CD4-positive, CD25-positive, alpha-beta regulatory T cell (primary cell): ENCODE results near the gene IFI27L2. TPM values are rescaled to one million over a fixed set of nuclear protein-coding genes. Genes with fewer than 3 reads are reported as not detected.

ENCODE experiments used
- ATAC-seq, 2 donors: fragments of 150-1000 bp; cut with Tn5 transposase; one replicate each; pipeline ENCODE4 v1.10.0; 2021; ENCODE audit warnings: low read depth in 2 of 2, moderate number of reproducible peaks in 2 of 2, moderate library complexity in 1 of 2
- DNase-seq, 3 donors: peaks; one replicate each; pipeline versions ENCODE4 v3.0.0 to v3.0.0-alpha.2; 2012 to 2022; ENCODE audit warnings: mixed read lengths in 1 of 3
- H3K27ac ChIP-seq: one replicate; pipeline ENCODE4 v1.7.0; 2013; ENCODE audit warnings: mild to moderate bottlenecking, low read length; ENCODE audit not compliant: insufficient read depth, poor library complexity, severe bottlenecking
- H3K27me3 ChIP-seq: one replicate; pipeline ENCODE4 v1.7.0; 2013; ENCODE audit warnings: low read length; ENCODE audit not compliant: control insufficient read depth, insufficient read depth
- H3K36me3 ChIP-seq: one replicate; pipeline ENCODE4 v1.7.0; 2013; ENCODE audit warnings: mild to moderate bottlenecking, low read length, moderate library complexity; ENCODE audit not compliant: control insufficient read depth, insufficient read depth
- H3K4me1 ChIP-seq: 2 replicates; pipeline ENCODE4 v1.7.0; 2013; ENCODE audit warnings: mild to moderate bottlenecking, low read length; ENCODE audit not compliant: insufficient read depth, control insufficient read depth, poor library complexity, severe bottlenecking
- H3K4me3 ChIP-seq: one replicate; pipeline ENCODE4 v1.7.0; 2013; ENCODE audit warnings: low read depth, mild to moderate bottlenecking, low read length, moderate library complexity
- H3K9me3 ChIP-seq, 2 experiments: 1 replicate in 1 of 2; 2 replicates in 1 of 2; pipeline ENCODE4 v1.7.0; 2013; ENCODE audit warnings: low read length in 2 of 2, mild to moderate bottlenecking in 1 of 2, moderate library complexity in 1 of 2; ENCODE audit not compliant: control insufficient read depth in 2 of 2
- H3K27ac Mint-ChIP-seq, 3 donors: one replicate each; pipeline ENCODE4 v1.8.0; 2020 to 2022; ENCODE audit warnings: mild to moderate bottlenecking in 3 of 3, mixed read lengths in 3 of 3, moderate library complexity in 2 of 3
- H3K27me3 Mint-ChIP-seq: one replicate; pipeline ENCODE4 v1.8.0; 2022; ENCODE audit warnings: mild to moderate bottlenecking, mixed read lengths
- H3K36me3 Mint-ChIP-seq: one replicate; pipeline ENCODE4 v1.8.0; 2020; ENCODE audit warnings: mixed read lengths
- H3K4me1 Mint-ChIP-seq, 4 donors: one replicate each; pipeline ENCODE4 v1.8.0; 2020 to 2022; ENCODE audit warnings: mixed read lengths in 4 of 4, mild to moderate bottlenecking in 1 of 4
- H3K4me3 Mint-ChIP-seq, 4 donors: one replicate each; pipeline ENCODE4 v1.8.0; 2020 to 2022; ENCODE audit warnings: mild to moderate bottlenecking in 4 of 4, mixed read lengths in 4 of 4, moderate library complexity in 3 of 4
- H3K9me3 Mint-ChIP-seq, 7 donors: one replicate each; pipeline ENCODE4 v1.8.0; 2020 to 2022; ENCODE audit warnings: mixed read lengths in 7 of 7, mild to moderate bottlenecking in 3 of 7, moderate library complexity in 2 of 7
- polyA plus RNA-seq, 4 donors: library from polyadenylated mRNA; unstranded; fragments of 300-500 nt; fragmentation: Illumina TruSeq; gene quantifications; one replicate each; pipeline ENCODE4 v1.2.3, GENCODE V29; 2021
- total RNA-seq: library from RNA; stranded (reverse); gene quantifications from one replicate; pipeline ENCODE4 v1.2.3, GENCODE V29; 2022

Gene IFI27L2
- total and polyA plus RNA-seq, 5 donors from 2014 or later: 27.5 to 90.9 (median 65.3) TPM

GRCh38 chr14:94138251-94138650 lies 8.8 kb upstream of the IFI27L2 start:
- Histone ChIP-seq H3K4me1 (no peaks in the 10 kb centered on the region), H3K27ac (no peak overlapping the region)
- peaks cover 33% of the 10 kb centered on the region for H3K27me3 Mint-ChIP-seq

GRCh38 chr14:94136575-94137331 lies 7.3 kb upstream of the IFI27L2 start:
- H3K4me1 ChIP-seq: no peaks in the 10 kb centered on the region
- no peak overlapping the region for H3K4me3 ChIP-seq
- H3K27ac ChIP-seq: no peak overlapping the region
- H3K27me3 ChIP-seq: peaks cover 3% of the 10 kb centered on the region
- peaks cover 0 to 11% of the 10 kb centered on the region in 2 experiments for H3K9me3 ChIP-seq
- H3K36me3 ChIP-seq: no peaks in the 10 kb centered on the region
- Mint-ChIP-seq H3K4me1 (peaks cover 3 to 16% (median 6%) of the 10 kb centered on the region in 4 donors), H3K4me3 (no peak overlapping the region), H3K9me3 (peaks cover 0 to 5% (median 3%) of the 10 kb centered on the region in 7 donors), H3K36me3 (peaks cover 6% of the 10 kb centered on the region), H3K27ac (no peak overlapping the region), H3K27me3 (peaks cover 32% of the 10 kb centered on the region)
- peak; percentile 83 to 86 for ATAC-seq
- DNase-seq: peak; percentile 68 to 81 (median 80)

More at GRCh38 chr14:94138251-94138650, 8.8 kb upstream of the IFI27L2 start:
- no peak for DNase-seq
- Histone ChIP-seq H3K9me3 (peaks cover 0 to 11% of the 10 kb centered on the region in 2 experiments), H3K4me3 (no peak overlapping the region), H3K27me3 (peaks cover 3% of the 10 kb centered on the region), H3K36me3 (no peaks in the 10 kb centered on the region)
- no peak overlapping the region for H3K27ac Mint-ChIP-seq
- peaks cover 0 to 5% (median 3%) of the 10 kb centered on the region in 7 donors for H3K9me3 Mint-ChIP-seq
- no peak overlapping the region for H3K4me3 Mint-ChIP-seq
- ATAC-seq: no peak
- peaks cover 0 to 11% (median 2%) of the 10 kb centered on the region in 4 donors for H3K4me1 Mint-ChIP-seq
- peaks cover 6% of the 10 kb centered on the region for H3K36me3 Mint-ChIP-seq

GRCh38 chr14:94135476-94135875 lies 6.1 kb upstream of the IFI27L2 start:
- H3K27ac Mint-ChIP-seq: no peak overlapping the region
- Histone ChIP-seq H3K4me1 (no peaks in the 10 kb centered on the region), H3K9me3 (peaks cover 0 to 11% of the 10 kb centered on the region in 2 experiments), H3K27me3 (peaks cover 8% of the 10 kb centered on the region), H3K36me3 (no peaks in the 10 kb centered on the region), H3K4me3 (no peak overlapping the region), H3K27ac (no peak overlapping the region)
- H3K4me1 Mint-ChIP-seq: peaks cover 3 to 16% (median 9%) of the 10 kb centered on the region in 4 donors
- H3K4me3 Mint-ChIP-seq: no peak overlapping the region
- ATAC-seq (no peak), DNase-seq (no peak)
- H3K9me3 Mint-ChIP-seq: peaks cover 0 to 5% (median 3%) of the 10 kb centered on the region in 7 donors
- peaks cover 37% of the 10 kb centered on the region for H3K27me3 Mint-ChIP-seq
- H3K36me3 Mint-ChIP-seq: peaks cover 6% of the 10 kb centered on the region

- H3K27ac Mint-ChIP-seq: peak overlapping the region in 1 of 3 donors; percentile 20
- H3K27ac ChIP-seq: no peak overlapping the region
- no peaks in the 10 kb centered on the region for H3K36me3 ChIP-seq
- peak overlapping the region in 2 of 4 donors; percentile 26 to 54 for H3K4me3 Mint-ChIP-seq
- peaks cover 11% of the 10 kb centered on the region for H3K27me3 ChIP-seq
- H3K4me1 Mint-ChIP-seq: peaks cover 10 to 36% (median 21%) of the 10 kb centered on the region in 4 donors
- ATAC-seq (peak in 1 of 2 donors; percentile 37), DNase-seq (peak; percentile 49 to 84 (median 72))
- peaks cover 6% of the 10 kb centered on the region for H3K36me3 Mint-ChIP-seq
- peaks cover 41% of the 10 kb centered on the region for H3K27me3 Mint-ChIP-seq
- H3K4me3 ChIP-seq: no peak overlapping the region
- peaks cover 22% of the 10 kb centered on the region for H3K4me1 ChIP-seq
- H3K9me3 ChIP-seq: peaks cover 0 to 11% of the 10 kb centered on the region in 2 experiments
- peaks cover 0 to 5% (median 3%) of the 10 kb centered on the region in 7 donors for H3K9me3 Mint-ChIP-seq
Measured at GRCh38 chr14:94132285-94132887, 3.0 kb upstream of the IFI27L2 start.

GRCh38 chr14:94129758-94130414 lies 482 bp upstream of the IFI27L2 start:
- H3K27ac Mint-ChIP-seq: peak overlapping the region; percentile 27 to 89 (median 78)
- peaks cover 10 to 25% (median 19%) of the 10 kb centered on the region in 4 donors for H3K4me1 Mint-ChIP-seq
- Histone ChIP-seq H3K4me3 (peak overlapping the region; percentile 92), H3K9me3 (peaks cover 0 to under 1% of the 10 kb centered on the region in 2 experiments), H3K36me3 (no peaks in the 10 kb centered on the region), H3K4me1 (peaks cover 22% of the 10 kb centered on the region), H3K27me3 (peaks cover 11% of the 10 kb centered on the region), H3K27ac (peak overlapping the region; percentile 69)
- H3K9me3 Mint-ChIP-seq: no peaks in the 10 kb centered on the region
- peak overlapping the region; percentile 79 to 96 (median 90) for H3K4me3 Mint-ChIP-seq
- ATAC-seq (no peak), DNase-seq (peak; percentile 11 to 47 (median 12))
- peaks cover 4% of the 10 kb centered on the region for H3K36me3 Mint-ChIP-seq
- peaks cover 23% of the 10 kb centered on the region for H3K27me3 Mint-ChIP-seq

GRCh38 chr14:94128216-94128839 lies 1.1 kb downstream of the IFI27L2 start:
- Histone ChIP-seq H3K9me3 (no peaks in the 10 kb centered on the region), H3K36me3 (no peaks in the 10 kb centered on the region), H3K27me3 (peaks cover 8% of the 10 kb centered on the region), H3K4me3 (no peak overlapping the region), H3K27ac (peak overlapping the region; percentile 69), H3K4me1 (peaks cover 22% of the 10 kb centered on the region)
- H3K27ac Mint-ChIP-seq: peak overlapping the region in 2 of 3 donors; percentile 75 to 89
- DNase-seq (no peak), ATAC-seq (no peak)
- peaks cover 4% of the 10 kb centered on the region for H3K36me3 Mint-ChIP-seq
- H3K27me3 Mint-ChIP-seq: peaks cover 17% of the 10 kb centered on the region
- peak overlapping the region; percentile 73 to 96 (median 90) for H3K4me3 Mint-ChIP-seq
- peaks cover 10 to 25% (median 19%) of the 10 kb centered on the region in 4 donors for H3K4me1 Mint-ChIP-seq
- H3K9me3 Mint-ChIP-seq: peaks cover 0 to 4% (median 0%) of the 10 kb centered on the region in 7 donors

GRCh38 chr14:94127330-94127729 lies 2.1 kb downstream of the IFI27L2 start:
- Mint-ChIP-seq H3K4me3 (peak overlapping the region in 2 of 4 donors; percentile 4 to 46), H3K27ac (no peak overlapping the region), H3K4me1 (peaks cover 8 to 24% (median 19%) of the 10 kb centered on the region in 4 donors), H3K9me3 (peaks cover 0 to 4% (median 0%) of the 10 kb centered on the region in 7 donors), H3K36me3 (peaks cover 7% of the 10 kb centered on the region), H3K27me3 (peaks cover 15% of the 10 kb centered on the region)
- DNase-seq (no peak), ATAC-seq (no peak)
- Histone ChIP-seq H3K27me3 (peaks cover 8% of the 10 kb centered on the region), H3K4me1 (peaks cover 22% of the 10 kb centered on the region), H3K36me3 (no peaks in the 10 kb centered on the region), H3K4me3 (no peak overlapping the region), H3K9me3 (no peaks in the 10 kb centered on the region), H3K27ac (no peak overlapping the region)
